Gastroesophageal sphincter (tissue), 3 donors: ENCODE data around the gene NKAIN4.

Experiments used
- CTCF ChIP-seq, 4 experiments: fragments of 200-600 bp in 2 of 4; fragments of 450-650 bp in 2 of 4; sonication (generic) in 1 of 4; IDR thresholded peaks; one replicate each; pipeline ENCODE4 v1.5.1; 2017 to 2019; ENCODE audit warnings: antibody characterized with exemption in 4 of 4, mild to moderate bottlenecking in 2 of 4, moderate library complexity in 2 of 4
- EP300 ChIP-seq: sonication (generic); formaldehyde crosslinking; IDR thresholded peaks from one replicate; pipeline ENCODE4 v1.6.1; 2017; ENCODE audit warnings: antibody characterized with exemption, mild to moderate bottlenecking
- POLR2A ChIP-seq, 2 donors: fragments of 450-650 bp; IDR thresholded peaks; one replicate each; pipeline ENCODE4 v1.6.1; 2017; ENCODE audit warnings: antibody characterized with exemption in 2 of 2, mild to moderate bottlenecking in 2 of 2, moderate library complexity in 1 of 2
- POLR2AphosphoS5 ChIP-seq: sonication (generic); formaldehyde crosslinking; IDR thresholded peaks from one replicate; pipeline ENCODE4 v1.6.1; 2017; ENCODE audit warnings: antibody characterized with exemption

GRCh38 chr20:63279931-63280330, 25.7 kb upstream of the NKAIN4 start:
- no peak for TF ChIP-seq EP300
- no peak for TF ChIP-seq POLR2A (IDR thresholded peaks at IDR 0.05)
- no peak for TF ChIP-seq CTCF (IDR thresholded peaks at IDR 0.05)
- no peak for TF ChIP-seq POLR2AphosphoS5
